Measurements from ENCODE around the gene HSPB6.
"Not testable (repeated sequence)": the region's sequence is repeated elsewhere in the genome, so short reads cannot be mapped to it uniquely, and the experiment has no call there.

The HSPB6 gene

GRCh38 chr19:35732540-35733179, 24.2 kb downstream of the HSPB6 start:
- FAIRE-seq (no peak), DNase-seq (ENCODE audit: low spot score) (no peak)

GRCh38 chr19:35731779-35732405, 24.9 kb downstream of the HSPB6 start:
- DNase-seq (ENCODE audit: low spot score) (no peak), FAIRE-seq (no peak)

GRCh38 chr19:35731353-35731752, 25.5 kb downstream of the HSPB6 start:
- no peak for FAIRE-seq

GRCh38 chr19:35730326-35730725, 26.5 kb downstream of the HSPB6 start:
- no peak for FAIRE-seq
- DNase-seq (ENCODE audit: low spot score) = no peak

More at GRCh38 chr19:35731353-35731752, 25.5 kb downstream of the HSPB6 start:
- DNase-seq (ENCODE audit: low spot score) = no peak

- FAIRE-seq (no peak), DNase-seq (ENCODE audit: low spot score) (no peak)
Observed at GRCh38 chr19:35729763-35730162, 27.1 kb downstream of the HSPB6 start.

- FAIRE-seq = no peak
Observed at GRCh38 chr19:35729021-35729420, 27.8 kb downstream of the HSPB6 start.

GRCh38 chr19:35727956-35728706, 28.7 kb downstream of the HSPB6 start:
- FAIRE-seq (no peak), DNase-seq (ENCODE audit: low spot score) (no peak)

More at GRCh38 chr19:35729021-35729420, 27.8 kb downstream of the HSPB6 start:
- DNase-seq (ENCODE audit: low spot score) = no peak

DNA sequence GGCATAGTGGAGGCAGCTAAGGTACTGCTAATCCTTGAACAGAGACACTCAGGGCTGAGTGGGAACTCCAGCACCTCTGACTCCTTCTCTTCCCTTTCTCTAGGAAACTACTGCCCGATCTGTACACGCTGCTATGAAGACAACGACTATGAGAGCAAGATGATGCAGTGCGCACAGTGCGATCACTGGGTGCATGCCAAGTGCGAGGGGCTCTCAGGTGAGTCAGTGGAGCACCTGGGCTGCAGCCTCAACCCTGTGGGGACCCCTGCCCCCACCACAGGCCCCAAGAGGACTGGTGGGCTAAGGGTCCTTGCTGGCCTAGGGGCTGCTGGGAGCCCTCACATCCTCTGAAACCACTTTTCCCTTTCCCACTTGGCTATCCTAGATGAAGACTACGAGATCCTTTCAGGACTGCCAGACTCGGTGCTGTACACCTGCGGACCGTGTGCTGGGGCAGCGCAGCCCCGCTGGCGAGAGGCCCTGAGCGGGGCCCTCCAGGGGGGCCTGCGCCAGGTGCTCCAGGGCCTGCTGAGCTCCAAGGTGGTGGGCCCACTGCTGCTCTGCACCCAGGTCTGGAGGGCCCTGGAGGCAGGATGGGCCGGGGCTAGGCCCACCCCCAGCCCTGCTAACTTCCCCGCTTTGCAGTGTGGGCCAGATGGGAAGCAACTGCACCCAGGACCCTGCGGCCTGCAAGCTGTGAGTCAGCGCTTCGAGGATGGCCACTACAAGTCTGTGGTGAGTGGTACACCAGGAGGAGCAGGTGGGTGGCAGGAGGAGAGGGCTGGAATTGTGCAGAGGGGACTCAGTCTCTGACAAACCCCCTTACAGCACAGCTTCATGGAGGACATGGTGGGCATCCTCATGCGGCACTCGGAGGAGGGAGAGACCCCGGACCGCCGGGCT, 29.5 kb downstream of the HSPB6 start:
- FAIRE-seq = no peak
- DNase-seq (ENCODE audit: low spot score) = no peak

DNA sequence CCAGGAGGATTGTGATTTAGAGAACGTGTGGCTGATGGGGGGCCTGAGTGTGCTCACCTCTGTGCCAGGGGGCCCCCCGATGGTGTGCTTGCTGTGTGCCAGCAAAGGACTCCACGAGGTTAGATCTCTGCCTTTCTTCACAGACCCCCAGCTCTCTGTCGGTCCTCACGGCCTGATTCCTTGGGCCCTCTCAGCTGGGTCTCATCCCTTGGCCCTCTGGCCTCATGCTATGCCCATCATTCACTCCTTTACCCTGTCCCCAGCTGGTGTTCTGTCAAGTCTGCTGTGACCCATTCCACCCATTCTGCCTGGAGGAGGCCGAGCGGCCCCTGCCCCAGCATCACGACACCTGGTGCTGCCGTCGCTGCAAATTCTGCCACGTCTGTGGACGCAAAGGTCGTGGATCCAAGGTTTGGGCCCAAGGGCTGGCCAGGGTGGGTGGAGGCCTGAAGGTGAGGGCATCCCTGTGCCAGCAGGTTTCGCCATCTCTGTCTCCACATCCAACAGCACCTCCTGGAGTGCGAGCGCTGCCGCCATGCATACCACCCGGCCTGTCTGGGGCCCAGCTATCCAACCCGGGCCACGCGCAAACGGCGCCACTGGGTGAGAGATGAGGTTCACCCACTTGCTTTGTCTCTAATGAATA, 31.5 kb downstream of the HSPB6 start:
- FAIRE-seq (no peak), DNase-seq (ENCODE audit: low spot score) (no peak)

DNA sequence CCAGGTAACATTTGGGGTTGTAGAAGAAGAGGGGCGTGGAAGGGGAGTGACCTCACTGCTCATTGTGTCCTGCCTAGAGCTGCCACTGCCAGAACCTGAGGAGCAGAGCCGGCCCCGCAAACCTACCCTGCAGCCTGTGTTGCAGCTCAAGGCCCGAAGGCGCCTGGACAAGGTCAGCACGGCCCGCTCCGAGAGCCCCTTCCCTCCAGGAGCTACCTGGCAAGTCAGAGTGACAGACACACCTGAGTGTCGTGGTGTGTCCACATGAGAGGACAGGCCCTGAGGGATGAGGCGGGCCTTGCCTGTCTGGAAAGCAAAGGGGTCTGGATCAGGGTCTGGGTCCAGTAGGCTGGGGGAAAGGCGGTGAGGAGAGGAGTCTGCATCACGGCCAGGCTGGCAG, 32.3 kb downstream of the HSPB6 start:
- DNase-seq (ENCODE audit: low spot score) = no peak
- FAIRE-seq = no peak

- DNase-seq (ENCODE audit: low spot score); FAIRE-seq: not testable (repeated sequence)
Observed at GRCh38 chr19:35724132-35724531, 32.7 kb downstream of the HSPB6 start.

GRCh38 chr19:35723671-35724070, 33.2 kb downstream of the HSPB6 start:
- FAIRE-seq = no peak
- DNase-seq (ENCODE audit: low spot score) = no peak

DNA sequence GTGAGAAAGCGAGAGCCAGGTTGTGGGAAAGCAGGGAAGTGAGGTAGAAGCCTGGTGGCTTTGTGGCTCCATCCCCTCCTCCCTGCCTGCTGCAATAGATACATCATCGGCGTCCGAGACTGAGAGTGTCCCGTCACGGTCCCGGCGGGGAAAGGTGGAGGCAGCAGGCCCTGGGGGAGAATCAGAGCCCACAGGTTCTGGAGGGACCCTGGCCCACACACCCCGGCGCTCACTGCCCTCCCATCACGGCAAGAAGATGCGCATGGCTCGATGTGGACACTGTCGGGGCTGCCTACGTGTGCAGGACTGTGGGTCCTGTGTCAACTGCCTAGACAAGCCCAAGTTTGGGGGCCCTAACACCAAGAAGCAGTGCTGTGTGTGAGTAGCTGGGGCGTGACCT, 33.9 kb downstream of the HSPB6 start:
- FAIRE-seq = no peak
- DNase-seq (ENCODE audit: low spot score) = no peak

DNA sequence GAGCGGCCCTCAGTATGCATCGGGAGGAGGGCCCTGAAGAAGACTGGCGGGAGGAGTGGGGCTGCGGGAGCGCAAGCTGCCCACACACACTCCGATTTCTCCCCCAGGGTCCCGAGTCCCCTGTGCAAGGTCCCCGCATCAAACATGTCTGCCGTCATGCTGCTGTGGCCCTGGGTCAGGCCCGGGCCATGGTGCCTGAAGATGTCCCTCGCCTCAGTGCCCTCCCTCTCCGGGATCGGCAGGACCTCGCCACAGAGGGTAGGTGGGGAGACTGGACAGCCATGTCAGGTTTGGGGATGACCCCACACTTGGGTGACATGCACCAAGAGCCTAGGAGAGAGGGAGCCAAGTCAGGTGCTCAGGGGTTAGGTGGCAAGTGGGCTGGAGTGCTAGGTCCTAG, 34.4 kb downstream of the HSPB6 start:
- no peak for DNase-seq (ENCODE audit: low spot score)
- no peak for FAIRE-seq

GRCh38 chr19:35721374-35721773, 35.5 kb downstream of the HSPB6 start:
- FAIRE-seq = no peak
- DNase-seq (ENCODE audit: low spot score) = no peak

GRCh38 chr19:35720648-35721047, 36.2 kb downstream of the HSPB6 start:
- FAIRE-seq = no peak
- DNase-seq (ENCODE audit: low spot score) = no peak

GRCh38 chr19:35720163-35720524, 36.7 kb downstream of the HSPB6 start:
- FAIRE-seq (no peak), DNase-seq (ENCODE audit: low spot score) (no peak)

DNA sequence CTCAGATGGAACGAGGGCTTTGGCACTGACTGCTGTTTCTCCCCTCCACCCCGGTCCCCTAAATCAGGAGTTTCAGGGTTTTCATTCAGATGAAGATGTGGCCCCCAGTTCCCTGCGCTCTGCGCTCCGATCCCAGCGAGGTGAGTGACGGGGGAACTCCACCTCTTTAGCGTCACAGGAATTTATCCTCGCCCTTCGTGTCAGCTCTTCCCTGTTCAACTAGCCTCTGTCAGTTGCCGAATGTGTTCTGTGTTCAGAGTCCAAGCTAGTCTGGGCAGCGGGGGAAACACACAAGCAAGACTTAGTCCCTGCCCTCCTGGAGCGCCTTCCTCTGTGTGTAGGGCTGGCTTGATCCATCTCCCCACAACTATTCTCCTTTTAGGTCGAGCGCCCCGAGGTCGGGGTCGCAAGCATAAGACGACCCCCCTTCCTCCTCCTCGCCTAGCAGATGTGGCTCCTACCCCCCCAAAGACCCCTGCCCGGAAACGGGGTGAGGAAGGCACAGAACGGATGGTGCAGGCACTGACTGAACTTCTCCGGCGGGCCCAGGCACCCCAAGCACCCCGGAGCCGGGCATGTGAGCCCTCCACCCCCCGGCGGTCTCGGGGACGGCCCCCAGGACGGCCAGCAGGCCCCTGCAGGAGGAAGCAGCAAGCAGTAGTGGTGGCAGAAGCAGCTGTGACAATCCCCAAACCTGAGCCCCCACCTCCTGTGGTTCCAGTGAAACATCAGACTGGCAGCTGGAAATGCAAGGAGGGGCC, 37.2 kb downstream of the HSPB6 start:
- no peak for DNase-seq (ENCODE audit: low spot score)
- no peak for FAIRE-seq

GRCh38 chr19:35718345-35719041, 38.3 kb downstream of the HSPB6 start:
- no peak for FAIRE-seq

More at GRCh38 chr19:35718345-35719041, 38.3 kb downstream of the HSPB6 start:
- peak; percentile 33 for DNase-seq (ENCODE audit: low spot score)

All from urothelium cell line (cell line).